Progenitor cell of endocrine pancreas (in vitro differentiated cells): ENCODE measurements around the gene COL27A1. TPM values are rescaled to one million over a fixed set of nuclear protein-coding genes. Genes with fewer than 3 reads are reported as not detected.

ENCODE experiments used
- DNase-seq: peaks from one replicate; pipeline ENCODE4 v3.0.0; 2021; ENCODE audit warnings: low spot score; ENCODE audit not compliant: unreplicated experiment
- H3K27ac Mint-ChIP-seq: 2 replicates; pipeline ENCODE4 v1.8.0; 2021; ENCODE audit warnings: mild to moderate bottlenecking, moderate library complexity, mixed read lengths
- H3K27me3 Mint-ChIP-seq: 2 replicates; pipeline ENCODE4 v1.8.0; 2021; ENCODE audit warnings: mixed read lengths
- H3K36me3 Mint-ChIP-seq: 2 replicates; pipeline ENCODE4 v1.8.0; 2022; ENCODE audit warnings: mixed read lengths; ENCODE audit not compliant: insufficient read depth
- H3K4me1 Mint-ChIP-seq: 2 replicates; pipeline ENCODE4 v1.8.0; 2021; ENCODE audit warnings: low read depth, mixed read lengths
- H3K4me3 Mint-ChIP-seq: 2 replicates; pipeline ENCODE4 v1.8.0; 2021; ENCODE audit warnings: low read depth, mild to moderate bottlenecking, moderate library complexity, mixed read lengths
- H3K9me3 Mint-ChIP-seq: 2 replicates; pipeline ENCODE4 v1.8.0; 2021; ENCODE audit warnings: low read depth, mixed read lengths
- CTCF ChIP-seq: fragments of 200-600 bp; sonication (generic); IDR thresholded peaks from one replicate; pipeline ENCODE4 v1.5.0; 2021; ENCODE audit warnings: antibody characterized with exemption, mild to moderate bottlenecking; ENCODE audit not compliant: unreplicated experiment
- total RNA-seq: library from RNA; stranded (reverse); gene quantifications from 2 replicates; pipeline ENCODE4 v1.2.1, GENCODE V29; 2021

The COL27A1 gene
- total RNA-seq, 1 donor from 2014 or later = 178 TPM

GRCh38 chr9:114174557-114174875 is 19.2 kb downstream of the COL27A1 start:
- TF ChIP-seq CTCF = no peak
- H3K27ac Mint-ChIP-seq = no peak overlapping the region
- DNase-seq = no peak
- H3K4me3 Mint-ChIP-seq = no peak overlapping the region
- H3K27me3 Mint-ChIP-seq = no peaks in the 10 kb centered on the region
- peaks cover 13% of the 10 kb centered on the region for H3K36me3 Mint-ChIP-seq
- H3K9me3 Mint-ChIP-seq = no peaks in the 10 kb centered on the region
- peaks cover 4% of the 10 kb centered on the region for H3K4me1 Mint-ChIP-seq

- H3K36me3 Mint-ChIP-seq = peaks cover 13% of the 10 kb centered on the region
- TF ChIP-seq CTCF = no peak
- H3K27ac Mint-ChIP-seq = no peak overlapping the region
- no peaks in the 10 kb centered on the region for H3K27me3 Mint-ChIP-seq
- no peak for DNase-seq
- H3K4me3 Mint-ChIP-seq = no peak overlapping the region
- peaks cover 4% of the 10 kb centered on the region for H3K4me1 Mint-ChIP-seq
- H3K9me3 Mint-ChIP-seq = no peaks in the 10 kb centered on the region
These were observed 19.8 kb downstream of the COL27A1 start for GRCh38 chr9:114174876-114175771.

DNA sequence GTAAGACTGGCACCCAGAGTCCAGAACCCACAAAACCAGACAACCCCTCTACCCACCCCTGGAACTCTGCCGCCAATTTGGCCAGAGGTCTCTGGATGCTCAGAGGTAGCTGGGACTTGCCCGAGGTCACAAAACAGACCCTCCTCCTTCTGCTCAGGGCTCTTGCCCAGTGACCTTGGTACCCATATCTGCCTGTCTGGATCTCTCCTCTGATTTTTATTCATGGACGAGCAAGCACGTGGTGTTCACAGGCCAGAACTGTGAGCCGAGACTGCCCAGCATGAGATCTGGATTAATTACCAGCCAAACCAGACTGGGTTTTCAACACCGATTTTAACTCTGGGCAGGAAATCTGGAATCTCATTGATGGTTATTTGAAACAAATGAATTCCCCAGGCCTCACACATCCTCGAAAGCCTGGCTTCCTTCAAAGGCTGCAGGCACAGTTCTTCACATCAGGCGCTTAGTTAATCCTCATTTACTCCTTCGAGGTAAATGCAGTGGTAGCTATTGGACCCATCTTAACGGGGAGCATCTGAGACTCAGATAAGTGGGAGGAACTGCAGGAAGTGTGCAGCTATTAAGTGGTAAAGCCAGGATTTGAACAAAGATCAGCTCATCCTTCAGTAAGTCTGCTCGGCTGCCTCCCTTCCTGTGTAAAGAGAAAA is 21.4 kb downstream of the COL27A1 start:
- Mint-ChIP-seq H3K9me3 (no peaks in the 10 kb centered on the region), H3K4me1 (peaks cover 4% of the 10 kb centered on the region), H3K36me3 (peaks cover 11% of the 10 kb centered on the region), H3K27me3 (no peaks in the 10 kb centered on the region), H3K4me3 (no peak overlapping the region), H3K27ac (no peak overlapping the region)
- no peak for DNase-seq
- no peak for TF ChIP-seq CTCF

DNA sequence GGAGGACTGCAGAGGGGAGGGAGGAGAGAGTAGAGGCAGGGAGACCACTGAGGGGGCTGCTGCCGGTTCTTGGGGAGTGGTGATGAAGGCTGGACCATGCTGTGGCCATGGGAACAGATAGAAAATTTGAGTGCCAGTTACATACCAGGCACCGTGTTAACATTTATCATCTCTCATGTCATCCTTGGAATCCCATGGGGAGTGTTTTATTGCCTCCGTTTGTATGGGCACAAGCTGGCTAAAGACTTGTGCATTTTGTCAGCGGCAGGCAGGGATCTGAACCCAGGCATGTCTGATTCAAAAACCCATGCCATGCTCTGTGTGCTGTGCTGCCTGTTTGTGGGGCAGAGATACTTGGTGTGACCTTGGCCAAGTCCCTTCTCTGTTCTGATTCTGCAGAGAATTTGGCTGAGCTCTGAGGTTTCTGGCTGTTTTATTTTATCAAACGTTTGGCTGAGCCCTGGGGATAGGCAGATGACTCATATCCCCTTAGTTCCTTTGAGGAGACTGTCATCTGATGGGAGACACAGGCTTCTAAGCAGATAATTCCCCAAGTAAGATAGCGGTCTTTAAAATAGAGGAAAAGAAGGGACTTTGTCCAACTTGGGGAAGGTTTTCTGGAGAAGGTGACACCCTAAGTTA is 22.2 kb downstream of the COL27A1 start:
- Mint-ChIP-seq H3K4me3 (no peak overlapping the region), H3K4me1 (peaks cover 4% of the 10 kb centered on the region), H3K36me3 (peaks cover 13% of the 10 kb centered on the region), H3K9me3 (no peaks in the 10 kb centered on the region), H3K27ac (no peak overlapping the region), H3K27me3 (no peaks in the 10 kb centered on the region)
- no peak for TF ChIP-seq CTCF
- no peak for DNase-seq

- H3K4me1 Mint-ChIP-seq = peaks cover 4% of the 10 kb centered on the region
- no peak for TF ChIP-seq CTCF
- no peak for DNase-seq
- no peaks in the 10 kb centered on the region for H3K27me3 Mint-ChIP-seq
- peaks cover 14% of the 10 kb centered on the region for H3K36me3 Mint-ChIP-seq
- H3K4me3 Mint-ChIP-seq = no peak overlapping the region
- H3K27ac Mint-ChIP-seq = no peak overlapping the region
- no peaks in the 10 kb centered on the region for H3K9me3 Mint-ChIP-seq
These were observed 22.7 kb downstream of the COL27A1 start for GRCh38 chr9:114178076-114178475.
